Liver (tissue), 9 donors: ENCODE measurements around the gene HBA1. TPM values are rescaled to one million over a fixed set of nuclear protein-coding genes. Genes with fewer than 3 reads are reported as not detected.
"Not testable (repeated sequence)": the region's sequence is repeated elsewhere in the genome, so short reads cannot be mapped to it uniquely, and the experiment has no call there.

Source experiments
- DNase-seq: peaks from one replicate; pipeline ENCODE4 v3.0.0-alpha.2; 2017; ENCODE audit warnings: low spot score
- H3K27ac ChIP-seq, 2 donors: one replicate each; pipeline ENCODE4 v1.7.0; 2013; ENCODE audit warnings: inconsistent platforms in 2 of 2, low read length in 2 of 2, control low read depth in 1 of 2, low read depth in 1 of 2, mild to moderate bottlenecking in 1 of 2
- H3K27me3 ChIP-seq, 4 donors: one replicate each; pipeline versions ENCODE4 v1.6.1 to v1.7.0; 2013; ENCODE audit warnings: low read length in 3 of 4, inconsistent platforms in 1 of 4, mild to moderate bottlenecking in 1 of 4, moderate library complexity in 1 of 4; ENCODE audit not compliant: control insufficient read depth in 4 of 4, insufficient read depth in 4 of 4
- H3K36me3 ChIP-seq, 4 donors: one replicate each; pipeline versions ENCODE4 v1.6.1 to v1.7.0; 2013; ENCODE audit warnings: low read length in 3 of 4, mild to moderate bottlenecking in 3 of 4, low read depth in 1 of 4, moderate library complexity in 1 of 4; ENCODE audit not compliant: control insufficient read depth in 4 of 4, insufficient read depth in 3 of 4
- H3K4me1 ChIP-seq, 4 donors: one replicate each; pipeline versions ENCODE4 v1.6.1 to v1.7.0; 2013; ENCODE audit warnings: low read length in 3 of 4, mild to moderate bottlenecking in 3 of 4, moderate library complexity in 1 of 4; ENCODE audit not compliant: control insufficient read depth in 4 of 4, insufficient read depth in 4 of 4
- H3K4me3 ChIP-seq, 3 donors: one replicate each; pipeline versions ENCODE4 v1.6.1 to v1.7.0; 2013; ENCODE audit warnings: low read length in 3 of 3, control low read depth in 1 of 3, low read depth in 1 of 3, mild to moderate bottlenecking in 1 of 3
- H3K9ac ChIP-seq, 2 donors: one replicate each; pipeline ENCODE4 v1.7.0; 2013; ENCODE audit warnings: low read length in 2 of 2, mild to moderate bottlenecking in 2 of 2, moderate library complexity in 2 of 2, control low read depth in 1 of 2, low read depth in 1 of 2
- H3K9me3 ChIP-seq, 4 donors: one replicate each; pipeline versions ENCODE4 v1.6.1 to v1.7.0; 2013; ENCODE audit warnings: low read length in 3 of 4; ENCODE audit not compliant: control insufficient read depth in 4 of 4
- CTCF ChIP-seq: fragments of 150-350 bp; IDR thresholded peaks from 2 replicates; pipeline ENCODE4 v1.5.1; 2017; ENCODE audit warnings: improper control_type of control experiment, low read depth, low read length; ENCODE audit not compliant: missing input control
- EGR1 ChIP-seq, 2 donors: IDR thresholded peaks; 2 replicates each; pipeline ENCODE4 v1.6.1; 2016 to 2018; ENCODE audit warnings: antibody characterized with exemption in 2 of 2, low read depth in 2 of 2
- FOXA1 ChIP-seq: IDR thresholded peaks from 2 replicates; pipeline ENCODE4 v1.6.1; 2016; ENCODE audit warnings: antibody characterized with exemption
- FOXA2 ChIP-seq: IDR thresholded peaks from 2 replicates; pipeline ENCODE4 v1.6.1; 2016; ENCODE audit warnings: antibody characterized with exemption
- GABPA ChIP-seq, 2 donors: IDR thresholded peaks in 1 of 2; conservative IDR thresholded peaks in 1 of 2; 2 replicates each; pipeline ENCODE4 v1.6.1; 2016; ENCODE audit warnings: antibody characterized with exemption in 2 of 2, mild to moderate bottlenecking in 1 of 2, moderate library complexity in 1 of 2
- HNF4A ChIP-seq, 2 donors: conservative IDR thresholded peaks; 2 replicates each; pipeline ENCODE4 v1.6.1; 2016; ENCODE audit warnings: antibody characterized with exemption in 2 of 2, mild to moderate bottlenecking in 2 of 2
- HNF4G ChIP-seq: IDR thresholded peaks from 2 replicates; pipeline ENCODE4 v1.6.1; 2016; ENCODE audit warnings: antibody characterized with exemption
- JUND ChIP-seq, 2 donors: IDR thresholded peaks; 2 replicates each; pipeline ENCODE4 v1.6.1; 2016; ENCODE audit warnings: antibody characterized with exemption in 2 of 2
- MAX ChIP-seq: IDR thresholded peaks from 2 replicates; pipeline ENCODE4 v1.6.1; 2016; ENCODE audit warnings: antibody characterized with exemption
- NR2F2 ChIP-seq: IDR thresholded peaks from 2 replicates; pipeline ENCODE4 v1.6.1; 2016; ENCODE audit warnings: antibody characterized with exemption
- RAD21 ChIP-seq, 2 donors: IDR thresholded peaks; 2 replicates each; pipeline ENCODE4 v1.6.1; 2016; ENCODE audit warnings: antibody characterized with exemption in 2 of 2, mild to moderate bottlenecking in 2 of 2
- RXRA ChIP-seq, 2 donors: IDR thresholded peaks; 2 replicates each; pipeline ENCODE4 v1.6.1; 2017 to 2018; ENCODE audit warnings: antibody characterized with exemption in 2 of 2, mild to moderate bottlenecking in 1 of 2
- SP1 ChIP-seq: IDR thresholded peaks from 2 replicates; pipeline ENCODE4 v1.6.1; 2018; ENCODE audit warnings: antibody characterized with exemption, mild to moderate bottlenecking
- TAF1 ChIP-seq: conservative IDR thresholded peaks from 2 replicates; pipeline ENCODE4 v1.6.1; 2016; ENCODE audit warnings: antibody characterized with exemption, mild to moderate bottlenecking
- YY1 ChIP-seq: IDR thresholded peaks from 2 replicates; pipeline ENCODE4 v1.6.1; 2016; ENCODE audit warnings: antibody characterized with exemption, mild to moderate bottlenecking
- WGBS: extraction: QIAGEN DNeasy Blood & Tissue Kit; methylation state at CpG from one replicate; pipeline ENCODE4 v1.1.7; 2013; 5-methylcytosine and 5-hydroxymethylcytosine counted together
- polyA plus RNA-seq, 2 donors: library from polyadenylated mRNA; stranded (reverse) in 1 of 2; unstranded in 1 of 2; fragments of 200-250 nt in 1 of 2; fragments of >200 nt in 1 of 2; fragmentation: Nextera tagmentation in 1 of 2; extraction: Ambion mirVana in 1 of 2; gene quantifications; one replicate each; pipeline versions ENCODE4 v1.2.1 to v1.2.3, GENCODE V29; 2013 to 2015
- total RNA-seq, 2 donors: library from RNA; depleted of rRNA; stranded (reverse); fragments of >200 nt; gene quantifications; one replicate each; pipeline ENCODE4 v1.2.3, GENCODE V29; 2014
- TF ChIP-seq, protein P1 (sequence below): IDR thresholded peaks from 2 replicates; pipeline ENCODE4 v1.6.1; 2016; ENCODE audit warnings: antibody characterized with exemption, mild to moderate bottlenecking
- TF ChIP-seq, protein P2 (sequence below): IDR thresholded peaks from 2 replicates; pipeline ENCODE4 v1.6.1; 2016; ENCODE audit warnings: antibody characterized with exemption
- TF ChIP-seq, protein P3 (sequence below): IDR thresholded peaks from 2 replicates; pipeline ENCODE4 v1.6.1; 2016; ENCODE audit warnings: antibody characterized with exemption
- donor health status: healthy.
- donor health status: healthy.
- donor health status: healthy.
- donor health status: healthy.
- donor health status: healthy.

Gene HBA1
- total and polyA plus RNA-seq, 4 donors, result 3.5 to 19,034 (median 30.1) TPM

- Histone ChIP-seq H3K4me3 (no peak overlapping the region), H3K4me1 (peaks cover 2 to 12% (median 10%) of the 10 kb centered on the region in 4 donors), H3K9ac (no peak overlapping the region), H3K27ac (no peak overlapping the region), H3K9me3 (no peaks in the 10 kb centered on the region), H3K36me3 (no peaks in the 10 kb centered on the region), H3K27me3 (peaks cover 8 to 12% (median 9%) of the 10 kb centered on the region in 4 donors)
- WGBS, result 85% methylated on average over 13 of the region's 13 CpGs
- TF ChIP-seq, protein P1, sequence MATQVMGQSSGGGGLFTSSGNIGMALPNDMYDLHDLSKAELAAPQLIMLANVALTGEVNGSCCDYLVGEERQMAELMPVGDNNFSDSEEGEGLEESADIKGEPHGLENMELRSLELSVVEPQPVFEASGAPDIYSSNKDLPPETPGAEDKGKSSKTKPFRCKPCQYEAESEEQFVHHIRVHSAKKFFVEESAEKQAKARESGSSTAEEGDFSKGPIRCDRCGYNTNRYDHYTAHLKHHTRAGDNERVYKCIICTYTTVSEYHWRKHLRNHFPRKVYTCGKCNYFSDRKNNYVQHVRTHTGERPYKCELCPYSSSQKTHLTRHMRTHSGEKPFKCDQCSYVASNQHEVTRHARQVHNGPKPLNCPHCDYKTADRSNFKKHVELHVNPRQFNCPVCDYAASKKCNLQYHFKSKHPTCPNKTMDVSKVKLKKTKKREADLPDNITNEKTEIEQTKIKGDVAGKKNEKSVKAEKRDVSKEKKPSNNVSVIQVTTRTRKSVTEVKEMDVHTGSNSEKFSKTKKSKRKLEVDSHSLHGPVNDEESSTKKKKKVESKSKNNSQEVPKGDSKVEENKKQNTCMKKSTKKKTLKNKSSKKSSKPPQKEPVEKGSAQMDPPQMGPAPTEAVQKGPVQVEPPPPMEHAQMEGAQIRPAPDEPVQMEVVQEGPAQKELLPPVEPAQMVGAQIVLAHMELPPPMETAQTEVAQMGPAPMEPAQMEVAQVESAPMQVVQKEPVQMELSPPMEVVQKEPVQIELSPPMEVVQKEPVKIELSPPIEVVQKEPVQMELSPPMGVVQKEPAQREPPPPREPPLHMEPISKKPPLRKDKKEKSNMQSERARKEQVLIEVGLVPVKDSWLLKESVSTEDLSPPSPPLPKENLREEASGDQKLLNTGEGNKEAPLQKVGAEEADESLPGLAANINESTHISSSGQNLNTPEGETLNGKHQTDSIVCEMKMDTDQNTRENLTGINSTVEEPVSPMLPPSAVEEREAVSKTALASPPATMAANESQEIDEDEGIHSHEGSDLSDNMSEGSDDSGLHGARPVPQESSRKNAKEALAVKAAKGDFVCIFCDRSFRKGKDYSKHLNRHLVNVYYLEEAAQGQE, result no peak
- TF ChIP-seq EGR1 (IDR thresholded peaks at IDR 0.05; ENCODE audit: low read depth in 2 of 2), result no peak
- no peak for TF ChIP-seq SP1
- TF ChIP-seq HNF4A (conservative IDR thresholded peaks at IDR 0.05), result no peak
- no peak for TF ChIP-seq FOXA2
- TF ChIP-seq TAF1, result no peak
- no peak for TF ChIP-seq RAD21 (IDR thresholded peaks at IDR 0.05)
- TF ChIP-seq, protein P2, sequence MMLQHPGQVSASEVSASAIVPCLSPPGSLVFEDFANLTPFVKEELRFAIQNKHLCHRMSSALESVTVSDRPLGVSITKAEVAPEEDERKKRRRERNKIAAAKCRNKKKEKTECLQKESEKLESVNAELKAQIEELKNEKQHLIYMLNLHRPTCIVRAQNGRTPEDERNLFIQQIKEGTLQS, result no peak
- no peak for TF ChIP-seq JUND (IDR thresholded peaks at IDR 0.05)
- TF ChIP-seq YY1, result no peak
- no peak for TF ChIP-seq FOXA1
- TF ChIP-seq RXRA (IDR thresholded peaks at IDR 0.05), result no peak
- TF ChIP-seq MAX, result no peak
- TF ChIP-seq NR2F2, result no peak
- no peak for TF ChIP-seq GABPA (IDR thresholded peaks at IDR 0.05 in 1 of 2, conservative IDR thresholded peaks at IDR 0.05 in 1 of 2)
- TF ChIP-seq, protein P3, sequence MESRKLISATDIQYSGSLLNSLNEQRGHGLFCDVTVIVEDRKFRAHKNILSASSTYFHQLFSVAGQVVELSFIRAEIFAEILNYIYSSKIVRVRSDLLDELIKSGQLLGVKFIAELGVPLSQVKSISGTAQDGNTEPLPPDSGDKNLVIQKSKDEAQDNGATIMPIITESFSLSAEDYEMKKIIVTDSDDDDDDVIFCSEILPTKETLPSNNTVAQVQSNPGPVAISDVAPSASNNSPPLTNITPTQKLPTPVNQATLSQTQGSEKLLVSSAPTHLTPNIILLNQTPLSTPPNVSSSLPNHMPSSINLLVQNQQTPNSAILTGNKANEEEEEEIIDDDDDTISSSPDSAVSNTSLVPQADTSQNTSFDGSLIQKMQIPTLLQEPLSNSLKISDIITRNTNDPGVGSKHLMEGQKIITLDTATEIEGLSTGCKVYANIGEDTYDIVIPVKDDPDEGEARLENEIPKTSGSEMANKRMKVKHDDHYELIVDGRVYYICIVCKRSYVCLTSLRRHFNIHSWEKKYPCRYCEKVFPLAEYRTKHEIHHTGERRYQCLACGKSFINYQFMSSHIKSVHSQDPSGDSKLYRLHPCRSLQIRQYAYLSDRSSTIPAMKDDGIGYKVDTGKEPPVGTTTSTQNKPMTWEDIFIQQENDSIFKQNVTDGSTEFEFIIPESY, result no peak
- no peak for TF ChIP-seq HNF4G
- TF ChIP-seq CTCF, result no peak
- no peak for DNase-seq
Measured at GRCh38 chr16:162271-162991, 14.0 kb upstream of the HBA1 start.

DNA sequence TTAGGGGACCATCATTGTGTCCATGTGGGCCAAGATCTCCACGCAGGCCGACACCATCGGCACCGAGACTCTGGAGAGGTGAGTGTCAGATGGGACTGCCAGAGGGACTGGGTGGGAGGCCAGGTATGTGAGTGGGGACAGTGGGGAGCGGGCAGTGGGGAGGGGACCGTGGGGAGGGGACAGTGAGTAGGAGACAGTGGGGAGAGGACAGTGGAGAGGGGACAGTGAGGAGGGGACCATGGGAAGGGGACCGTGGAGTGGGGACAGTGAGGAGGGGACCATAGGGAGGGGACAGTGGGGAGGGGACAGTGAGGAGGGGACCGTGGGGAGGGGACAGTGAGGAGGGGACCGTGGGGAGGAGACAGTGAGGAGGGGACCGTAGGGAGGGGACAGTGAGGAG is 13.3 kb upstream of the HBA1 start:
- DNase-seq, H3K27ac ChIP-seq, H3K9ac ChIP-seq, H3K4me3 ChIP-seq, H3K9me3 ChIP-seq, H3K36me3 ChIP-seq: not testable (repeated sequence)
- peaks cover 8 to 12% (median 9%) of the 10 kb centered on the region in 4 donors for H3K27me3 ChIP-seq
- WGBS, result 88% methylated on average over 10 of the region's 10 CpGs
- peaks cover 2 to 12% (median 10%) of the 10 kb centered on the region in 4 donors for H3K4me1 ChIP-seq

DNA sequence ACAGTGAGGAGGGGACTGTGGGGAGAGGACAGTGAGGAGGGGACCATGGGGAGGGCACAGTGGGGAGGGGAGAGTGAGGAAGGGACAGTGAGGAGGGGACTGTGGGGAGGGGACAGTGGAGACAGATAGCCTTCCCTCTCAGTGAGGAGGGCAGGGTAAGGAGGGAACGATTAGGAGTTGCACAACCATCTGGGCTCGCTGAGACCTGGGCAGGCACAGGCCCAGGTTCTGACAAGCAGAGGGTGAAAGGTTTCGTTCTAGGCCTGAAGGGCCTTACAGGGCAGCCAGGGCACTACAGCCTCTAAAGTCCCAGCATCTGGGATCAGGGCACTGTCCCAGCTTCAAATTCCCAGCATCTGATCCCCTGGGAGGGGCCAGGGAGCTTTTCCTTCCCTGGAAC is 12.8 kb upstream of the HBA1 start:
- Histone ChIP-seq H3K27me3 (peaks cover 8 to 12% (median 10%) of the 10 kb centered on the region in 4 donors), H3K4me1 (peaks cover 2 to 12% (median 10%) of the 10 kb centered on the region in 4 donors)
- not testable (repeated sequence) for H3K27ac ChIP-seq, H3K9me3 ChIP-seq, H3K9ac ChIP-seq, DNase-seq, H3K4me3 ChIP-seq, H3K36me3 ChIP-seq
- WGBS, result 16% methylated on average over 2 of the region's 3 CpGs
